Gastroesophageal sphincter (tissue), 3 donors: ENCODE measurements around the gene GRIN2B.

Experiments
- CTCF ChIP-seq, 4 experiments: fragments of 200-600 bp in 2 of 4; fragments of 450-650 bp in 2 of 4; sonication (generic) in 1 of 4; IDR thresholded peaks; one replicate each; pipeline ENCODE4 v1.5.1; 2017 to 2019; ENCODE audit warnings: antibody characterized with exemption in 4 of 4, mild to moderate bottlenecking in 2 of 4, moderate library complexity in 2 of 4
- POLR2A ChIP-seq, 2 donors: fragments of 450-650 bp; IDR thresholded peaks; one replicate each; pipeline ENCODE4 v1.6.1; 2017; ENCODE audit warnings: antibody characterized with exemption in 2 of 2, mild to moderate bottlenecking in 2 of 2, moderate library complexity in 1 of 2

- TF ChIP-seq CTCF (IDR thresholded peaks at IDR 0.05) (no peak), POLR2A (IDR thresholded peaks at IDR 0.05) (no peak)
These were observed 18.7 kb downstream of the GRIN2B start for GRCh38 chr12:13962699-13963098.
